ENCODE results near the gene SEC22C.

Gene SEC22C

DNA sequence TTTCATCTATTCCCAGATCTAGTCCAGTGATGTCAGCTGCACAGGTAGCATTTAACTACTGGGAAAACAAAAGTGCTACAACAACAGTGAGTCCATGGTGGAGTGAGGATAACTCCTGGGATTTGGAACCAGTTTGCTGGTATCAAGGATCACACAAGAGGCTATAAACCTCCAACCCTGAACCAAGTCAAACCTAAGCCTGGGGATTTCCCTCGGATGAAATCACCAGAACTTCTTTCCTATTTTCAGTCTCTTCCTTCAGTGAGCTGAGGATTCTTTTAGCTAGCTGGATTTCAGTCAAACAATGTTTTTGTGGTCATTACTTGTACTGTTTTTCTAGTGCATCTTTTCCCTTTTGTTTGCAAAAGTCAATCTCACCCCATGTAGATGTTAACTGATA lies 31.5 kb downstream of the SEC22C start:
- POLR2A ChIA-PET, result no interaction called here
- Histone ChIP-seq H3K36me3 (ENCODE audit: control insufficient read depth in 4 of 4, insufficient read depth in 4 of 4, low read length in 3 of 4) (peaks cover 13 to 46% (median 30%) of the 10 kb centered on the region in 4 experiments), H3K4me1 (ENCODE audit: control extremely low read depth in 1 of 4, control insufficient read depth in 4 of 4, insufficient read depth in 4 of 4, low read length in 3 of 4) (no peaks in the 10 kb centered on the region), H3K9me3 (ENCODE audit: control extremely low read depth in 1 of 5, control insufficient read depth in 4 of 5, insufficient read depth in 2 of 5, low read depth in 1 of 5, low read length in 4 of 5) (no peaks in the 10 kb centered on the region), H3K27me3 (replicated peaks in 2 of 5; ENCODE audit: control insufficient read depth in 4 of 5, insufficient read depth in 5 of 5, low read length in 4 of 5) (no peaks in the 10 kb centered on the region), H3K4me3 (ENCODE audit: control insufficient read depth in 1 of 7, extremely low read depth in 1 of 7, insufficient read depth in 4 of 7, low read depth in 2 of 7, low read length in 6 of 7) (no peak overlapping the region), H3K27ac (ENCODE audit: insufficient read depth in 1 of 2, low read depth in 1 of 2, low read length in 2 of 2, poor library complexity in 1 of 2, severe bottlenecking in 2 of 2) (no peak overlapping the region)
- no peak for DNase-seq
- 43% methylated on average over 1 of the region's 1 CpG for WGBS (ENCODE audit: insufficient coverage)
- CTCF ChIA-PET, result interaction anchor here (1.4 to 8.9 kb wide), 5 partner anchors 10 to 303 kb away, joined by 5 to 55 read pairs (median 15); partner anchors contain the start of gene VIPR1

GRCh38 chr3:42549131-42549530 lies 32.6 kb downstream of the SEC22C start:
- H3K27ac ChIP-seq (ENCODE audit: insufficient read depth in 1 of 2, low read depth in 1 of 2, low read length in 2 of 2, poor library complexity in 1 of 2, severe bottlenecking in 2 of 2), result no peak overlapping the region
- no peak for DNase-seq
- peaks cover 11 to 38% (median 27%) of the 10 kb centered on the region in 4 experiments for H3K36me3 ChIP-seq (ENCODE audit: control insufficient read depth in 4 of 4, insufficient read depth in 4 of 4, low read length in 3 of 4)
- 100% methylated on average over 2 of the region's 2 CpGs for WGBS (ENCODE audit: insufficient coverage)
- CTCF ChIA-PET, result interaction anchor here (1.4 to 8.9 kb wide), 9 partner anchors 8 to 302 kb away, joined by 3 to 55 read pairs (median 10); partner anchors contain the start of gene VIPR1
- H3K4me1 ChIP-seq (ENCODE audit: control extremely low read depth in 1 of 4, control insufficient read depth in 4 of 4, insufficient read depth in 4 of 4, low read length in 3 of 4), result no peaks in the 10 kb centered on the region
- no peaks in the 10 kb centered on the region for H3K9me3 ChIP-seq (ENCODE audit: control extremely low read depth in 1 of 5, control insufficient read depth in 4 of 5, insufficient read depth in 2 of 5, low read depth in 1 of 5, low read length in 4 of 5)
- H3K27me3 ChIP-seq (replicated peaks in 2 of 5; ENCODE audit: control insufficient read depth in 4 of 5, insufficient read depth in 5 of 5, low read length in 4 of 5), result no peaks in the 10 kb centered on the region
- POLR2A ChIA-PET, result no interaction called here
- H3K4me3 ChIP-seq (ENCODE audit: control insufficient read depth in 1 of 7, extremely low read depth in 1 of 7, insufficient read depth in 4 of 7, low read depth in 2 of 7, low read length in 6 of 7), result no peak overlapping the region

GRCh38 chr3:42547401-42547945 lies 34.3 kb downstream of the SEC22C start:
- H3K27ac ChIP-seq (ENCODE audit: insufficient read depth in 1 of 2, low read depth in 1 of 2, low read length in 2 of 2, poor library complexity in 1 of 2, severe bottlenecking in 2 of 2), result no peak overlapping the region
- whole genome bisulfite sequencing (ENCODE audit: insufficient coverage), result 52% methylated on average over 7 of the region's 7 CpGs
- no peaks in the 10 kb centered on the region for H3K9me3 ChIP-seq (ENCODE audit: control extremely low read depth in 1 of 5, control insufficient read depth in 4 of 5, insufficient read depth in 2 of 5, low read depth in 1 of 5, low read length in 4 of 5)
- H3K27me3 ChIP-seq (replicated peaks in 2 of 5; ENCODE audit: control insufficient read depth in 4 of 5, insufficient read depth in 5 of 5, low read length in 4 of 5), result no peaks in the 10 kb centered on the region
- DNase-seq, result peak; percentile 42 to 61 (median 56)
- H3K4me1 ChIP-seq (ENCODE audit: control extremely low read depth in 1 of 4, control insufficient read depth in 4 of 4, insufficient read depth in 4 of 4, low read length in 3 of 4), result peaks cover 0 to 2% (median 0%) of the 10 kb centered on the region in 4 experiments
- H3K36me3 ChIP-seq (ENCODE audit: control insufficient read depth in 4 of 4, insufficient read depth in 4 of 4, low read length in 3 of 4), result peaks cover 3 to 25% (median 16%) of the 10 kb centered on the region in 4 experiments
- ChIA-PET POLR2A (no interaction called here), CTCF (interaction anchor here (0.7 to 8.9 kb wide), 15 partner anchors 9 to 300 kb away, joined by 3 to 55 read pairs (median 4); partner anchors contain the start of gene VIPR1)
- H3K4me3 ChIP-seq (ENCODE audit: control insufficient read depth in 1 of 7, extremely low read depth in 1 of 7, insufficient read depth in 4 of 7, low read depth in 2 of 7, low read length in 6 of 7), result no peak overlapping the region

GRCh38 chr3:42546691-42547213 lies 35.0 kb downstream of the SEC22C start:
- Histone ChIP-seq H3K9me3 (ENCODE audit: control extremely low read depth in 1 of 5, control insufficient read depth in 4 of 5, insufficient read depth in 2 of 5, low read depth in 1 of 5, low read length in 4 of 5) (no peaks in the 10 kb centered on the region), H3K27ac (ENCODE audit: insufficient read depth in 1 of 2, low read depth in 1 of 2, low read length in 2 of 2, poor library complexity in 1 of 2, severe bottlenecking in 2 of 2) (no peak overlapping the region), H3K36me3 (ENCODE audit: control insufficient read depth in 4 of 4, insufficient read depth in 4 of 4, low read length in 3 of 4) (peaks cover 3 to 22% (median 13%) of the 10 kb centered on the region in 4 experiments), H3K27me3 (replicated peaks in 2 of 5; ENCODE audit: control insufficient read depth in 4 of 5, insufficient read depth in 5 of 5, low read length in 4 of 5) (no peaks in the 10 kb centered on the region), H3K4me3 (ENCODE audit: control insufficient read depth in 1 of 7, extremely low read depth in 1 of 7, insufficient read depth in 4 of 7, low read depth in 2 of 7, low read length in 6 of 7) (no peak overlapping the region), H3K4me1 (ENCODE audit: control extremely low read depth in 1 of 4, control insufficient read depth in 4 of 4, insufficient read depth in 4 of 4, low read length in 3 of 4) (peaks cover 0 to 4% (median 0%) of the 10 kb centered on the region in 4 experiments)
- ChIA-PET CTCF (interaction anchor here (0.7 to 8.9 kb wide), 15 partner anchors 10 to 317 kb away, joined by 3 to 55 read pairs (median 4); partner anchors contain the start of gene VIPR1), POLR2A (no interaction called here)
- 94% methylated on average over 3 of the region's 3 CpGs for WGBS (ENCODE audit: insufficient coverage)
- no peak for DNase-seq

DNA sequence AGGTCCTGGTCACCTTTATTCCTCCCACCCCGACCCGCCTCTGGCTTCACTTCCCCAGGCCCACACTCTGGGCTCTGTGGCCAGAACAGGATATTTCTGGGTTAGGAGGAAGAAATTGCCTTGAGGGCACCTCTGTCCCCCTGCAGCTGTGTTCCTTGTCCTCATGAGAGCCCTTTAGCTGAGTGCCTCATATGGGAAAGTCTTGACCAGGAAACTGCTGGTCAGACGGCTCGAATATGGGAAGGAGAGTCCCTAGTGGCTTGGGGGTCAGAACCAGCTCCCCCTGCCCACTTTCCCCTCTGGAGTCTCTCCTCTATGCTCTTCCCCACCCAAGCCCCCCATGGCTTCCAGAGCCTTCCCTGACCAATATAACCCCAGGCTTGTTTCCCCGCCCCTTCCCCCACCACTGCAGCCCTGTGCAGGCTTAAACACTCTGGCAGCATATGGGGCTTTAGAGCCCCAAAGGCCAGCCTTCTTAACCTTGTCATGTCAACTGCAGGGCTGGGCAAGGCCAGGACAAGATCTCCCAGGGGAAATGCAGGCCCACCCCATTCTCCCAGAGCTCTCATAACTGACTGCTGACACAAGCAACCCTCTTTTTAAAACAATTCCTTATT lies 36.4 kb downstream of the SEC22C start:
- no peak overlapping the region for H3K4me3 ChIP-seq (ENCODE audit: control insufficient read depth in 1 of 7, extremely low read depth in 1 of 7, insufficient read depth in 4 of 7, low read depth in 2 of 7, low read length in 6 of 7)
- H3K27me3 ChIP-seq (replicated peaks in 2 of 5; ENCODE audit: control insufficient read depth in 4 of 5, insufficient read depth in 5 of 5, low read length in 4 of 5), result no peaks in the 10 kb centered on the region
- peaks cover 0 to 4% (median 0%) of the 10 kb centered on the region in 4 experiments for H3K4me1 ChIP-seq (ENCODE audit: control extremely low read depth in 1 of 4, control insufficient read depth in 4 of 4, insufficient read depth in 4 of 4, low read length in 3 of 4)
- H3K9me3 ChIP-seq (ENCODE audit: control extremely low read depth in 1 of 5, control insufficient read depth in 4 of 5, insufficient read depth in 2 of 5, low read depth in 1 of 5, low read length in 4 of 5), result no peaks in the 10 kb centered on the region
- H3K36me3 ChIP-seq (ENCODE audit: control insufficient read depth in 4 of 4, insufficient read depth in 4 of 4, low read length in 3 of 4), result peaks cover 0 to 14% (median 9%) of the 10 kb centered on the region in 4 experiments
- CTCF ChIA-PET, result interaction anchor here (0.8 to 8.9 kb wide), 12 partner anchors 9 to 316 kb away, joined by 3 to 55 read pairs (median 6); partner anchors contain the start of gene VIPR1
- no peak overlapping the region for H3K27ac ChIP-seq (ENCODE audit: insufficient read depth in 1 of 2, low read depth in 1 of 2, low read length in 2 of 2, poor library complexity in 1 of 2, severe bottlenecking in 2 of 2)
- no peak for DNase-seq
- POLR2A ChIA-PET, result no interaction called here
- 100% methylated on average over 3 of the region's 5 CpGs for WGBS (ENCODE audit: insufficient coverage)

- ChIA-PET POLR2A (no interaction called here), CTCF (interaction anchor here (1.0 to 8.9 kb wide), 8 partner anchors 8 to 315 kb away, joined by 3 to 55 read pairs (median 14); partner anchors contain the start of gene VIPR1)
- H3K27ac ChIP-seq (ENCODE audit: insufficient read depth in 1 of 2, low read depth in 1 of 2, low read length in 2 of 2, poor library complexity in 1 of 2, severe bottlenecking in 2 of 2), result no peak overlapping the region
- no peaks in the 10 kb centered on the region for H3K9me3 ChIP-seq (ENCODE audit: control extremely low read depth in 1 of 5, control insufficient read depth in 4 of 5, insufficient read depth in 2 of 5, low read depth in 1 of 5, low read length in 4 of 5)
- peaks cover 0 to 4% (median 0%) of the 10 kb centered on the region in 4 experiments for H3K4me1 ChIP-seq (ENCODE audit: control extremely low read depth in 1 of 4, control insufficient read depth in 4 of 4, insufficient read depth in 4 of 4, low read length in 3 of 4)
- H3K4me3 ChIP-seq (ENCODE audit: control insufficient read depth in 1 of 7, extremely low read depth in 1 of 7, insufficient read depth in 4 of 7, low read depth in 2 of 7, low read length in 6 of 7), result no peak overlapping the region
- no peaks in the 10 kb centered on the region for H3K27me3 ChIP-seq (replicated peaks in 2 of 5; ENCODE audit: control insufficient read depth in 4 of 5, insufficient read depth in 5 of 5, low read length in 4 of 5)
- 95% methylated on average over 10 of the region's 12 CpGs for WGBS (ENCODE audit: insufficient coverage)
- DNase-seq, result no peak
- H3K36me3 ChIP-seq (ENCODE audit: control insufficient read depth in 4 of 4, insufficient read depth in 4 of 4, low read length in 3 of 4), result peaks cover 0 to 12% (median 6%) of the 10 kb centered on the region in 4 experiments
Measured at GRCh38 chr3:42544492-42545283, 37.1 kb downstream of the SEC22C start.

All from common myeloid progenitor, CD34-positive (primary cell).